SK-N-SH (cell line): ENCODE data around the gene MARVELD1.
A peak's percentile ranks its signal among the peaks of the same experiment; 100 is the strongest.

ENCODE experiments used
- ELF1 ChIP-seq: IDR thresholded peaks from 2 replicates; pipeline ENCODE4 v1.4.0; 2012
- SMC3 ChIP-seq: IDR thresholded peaks from 2 replicates; pipeline ENCODE4 v1.6.1; 2012; ENCODE audit warnings: low read depth, low read length, improper control_type of control experiment
- TF ChIP-seq, protein P1 (sequence below): IDR thresholded peaks from 2 replicates; pipeline ENCODE4 v1.4.0; 2012; ENCODE audit warnings: low read depth
- TF ChIP-seq, protein P2 (sequence below): fragments of 200-600 bp; sonication (generic); IDR thresholded peaks from 2 replicates; pipeline ENCODE4 v1.6.1; 2017; ENCODE audit warnings: antibody characterized with exemption, mild to moderate bottlenecking, moderate library complexity
- TF ChIP-seq, protein P3 (sequence below): IDR thresholded peaks from 2 replicates; pipeline ENCODE4; 2012

DNA sequence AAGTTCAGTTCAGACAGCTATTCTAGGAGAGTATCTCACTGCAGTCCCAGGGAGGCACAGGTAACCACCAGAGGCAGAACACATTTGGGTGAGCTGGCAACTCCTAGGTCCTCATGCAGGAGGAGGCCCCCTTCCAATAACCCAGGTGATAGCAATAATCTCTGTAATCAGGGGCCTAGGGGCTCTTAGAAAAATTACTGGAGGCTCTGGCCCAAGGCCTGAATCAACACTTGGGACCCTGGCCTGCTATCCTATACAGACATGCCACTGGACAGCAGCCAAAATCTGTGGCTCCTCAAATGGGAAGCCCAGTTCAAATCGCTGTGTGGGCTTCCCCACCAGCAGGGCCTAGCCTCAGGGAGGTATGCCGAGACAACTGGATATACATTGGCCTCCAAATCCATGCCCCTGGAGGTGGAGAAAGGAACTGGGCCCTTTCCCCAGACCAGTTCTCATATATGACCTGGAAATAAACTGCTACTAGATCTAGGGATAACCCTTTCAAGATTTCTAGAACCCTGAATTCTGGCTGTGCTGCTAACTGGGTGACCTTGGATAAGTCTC is 28.1 kb upstream of the MARVELD1 start:
- TF ChIP-seq ELF1: no peak
- TF ChIP-seq, protein P1, sequence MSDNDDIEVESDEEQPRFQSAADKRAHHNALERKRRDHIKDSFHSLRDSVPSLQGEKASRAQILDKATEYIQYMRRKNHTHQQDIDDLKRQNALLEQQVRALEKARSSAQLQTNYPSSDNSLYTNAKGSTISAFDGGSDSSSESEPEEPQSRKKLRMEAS: no peak
- TF ChIP-seq, protein P2, sequence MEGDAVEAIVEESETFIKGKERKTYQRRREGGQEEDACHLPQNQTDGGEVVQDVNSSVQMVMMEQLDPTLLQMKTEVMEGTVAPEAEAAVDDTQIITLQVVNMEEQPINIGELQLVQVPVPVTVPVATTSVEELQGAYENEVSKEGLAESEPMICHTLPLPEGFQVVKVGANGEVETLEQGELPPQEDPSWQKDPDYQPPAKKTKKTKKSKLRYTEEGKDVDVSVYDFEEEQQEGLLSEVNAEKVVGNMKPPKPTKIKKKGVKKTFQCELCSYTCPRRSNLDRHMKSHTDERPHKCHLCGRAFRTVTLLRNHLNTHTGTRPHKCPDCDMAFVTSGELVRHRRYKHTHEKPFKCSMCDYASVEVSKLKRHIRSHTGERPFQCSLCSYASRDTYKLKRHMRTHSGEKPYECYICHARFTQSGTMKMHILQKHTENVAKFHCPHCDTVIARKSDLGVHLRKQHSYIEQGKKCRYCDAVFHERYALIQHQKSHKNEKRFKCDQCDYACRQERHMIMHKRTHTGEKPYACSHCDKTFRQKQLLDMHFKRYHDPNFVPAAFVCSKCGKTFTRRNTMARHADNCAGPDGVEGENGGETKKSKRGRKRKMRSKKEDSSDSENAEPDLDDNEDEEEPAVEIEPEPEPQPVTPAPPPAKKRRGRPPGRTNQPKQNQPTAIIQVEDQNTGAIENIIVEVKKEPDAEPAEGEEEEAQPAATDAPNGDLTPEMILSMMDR: peak; percentile 45
- TF ChIP-seq, protein P3, sequence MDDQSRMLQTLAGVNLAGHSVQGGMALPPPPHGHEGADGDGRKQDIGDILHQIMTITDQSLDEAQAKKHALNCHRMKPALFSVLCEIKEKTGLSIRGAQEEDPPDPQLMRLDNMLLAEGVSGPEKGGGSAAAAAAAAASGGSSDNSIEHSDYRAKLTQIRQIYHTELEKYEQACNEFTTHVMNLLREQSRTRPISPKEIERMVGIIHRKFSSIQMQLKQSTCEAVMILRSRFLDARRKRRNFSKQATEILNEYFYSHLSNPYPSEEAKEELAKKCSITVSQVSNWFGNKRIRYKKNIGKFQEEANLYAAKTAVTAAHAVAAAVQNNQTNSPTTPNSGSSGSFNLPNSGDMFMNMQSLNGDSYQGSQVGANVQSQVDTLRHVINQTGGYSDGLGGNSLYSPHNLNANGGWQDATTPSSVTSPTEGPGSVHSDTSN: no peak
- no peak for TF ChIP-seq SMC3
